ENCODE data around the gene SRSF7. TPM values are rescaled to one million over a fixed set of nuclear protein-coding genes. Genes with fewer than 3 reads are reported as not detected.
"Not testable (repeated sequence)": the region's sequence is repeated elsewhere in the genome, so short reads cannot be mapped to it uniquely, and the experiment has no call there.

The SRSF7 gene
- polyA plus RNA-seq, 5 donors, result 221 to 278 (median 232) TPM

DNA sequence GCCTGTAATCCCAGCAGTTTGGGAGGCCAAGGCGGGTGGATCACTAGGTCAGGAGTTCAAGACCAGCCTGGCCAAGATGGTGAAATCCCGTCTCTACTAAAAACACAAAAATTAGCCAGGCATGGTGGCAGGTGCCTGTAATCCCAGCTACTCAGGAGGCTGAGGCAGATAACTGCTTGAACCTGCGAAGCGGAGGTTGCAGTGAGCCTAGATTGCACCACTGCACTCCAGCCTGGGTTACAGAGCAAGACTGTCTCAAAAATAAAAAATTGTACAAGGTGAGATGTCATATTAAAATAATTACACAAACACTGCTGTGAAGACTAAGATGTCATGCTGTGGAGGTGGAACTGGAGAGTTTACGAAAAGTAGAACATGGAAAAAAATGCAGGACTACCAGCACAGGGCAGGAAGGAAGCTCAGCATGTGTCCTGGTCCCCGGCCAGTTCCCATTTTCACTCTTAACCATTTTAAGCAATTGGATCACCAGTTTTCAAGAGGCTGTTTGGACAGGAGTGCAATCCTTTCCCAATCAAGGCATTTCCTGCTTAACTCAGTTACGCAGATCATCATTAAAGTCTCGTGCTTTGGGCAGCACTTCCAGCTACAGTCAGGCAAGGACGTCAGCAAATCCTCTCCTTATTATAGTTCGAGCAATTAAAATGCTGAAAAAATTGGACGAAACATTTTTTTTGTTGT is 14.0 kb downstream of the SRSF7 start:
- DNase-seq, result not testable (repeated sequence)

DNA sequence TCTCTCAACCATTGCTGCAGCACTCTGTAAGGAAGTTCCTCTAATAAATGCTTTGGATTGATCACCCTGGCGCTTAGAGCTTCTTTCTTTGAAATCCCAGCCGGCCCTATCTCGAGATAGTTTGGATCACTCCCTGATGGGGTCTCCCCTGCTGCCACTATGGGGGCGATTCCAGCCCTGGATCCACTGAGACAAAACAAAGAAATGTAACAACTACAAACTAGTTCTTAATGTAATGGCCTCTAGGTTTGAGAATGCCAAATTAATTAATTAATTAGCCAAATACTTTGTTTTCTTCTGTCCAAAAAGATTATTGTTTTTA is 15.2 kb downstream of the SRSF7 start:
- DNase-seq, result no peak

DNA sequence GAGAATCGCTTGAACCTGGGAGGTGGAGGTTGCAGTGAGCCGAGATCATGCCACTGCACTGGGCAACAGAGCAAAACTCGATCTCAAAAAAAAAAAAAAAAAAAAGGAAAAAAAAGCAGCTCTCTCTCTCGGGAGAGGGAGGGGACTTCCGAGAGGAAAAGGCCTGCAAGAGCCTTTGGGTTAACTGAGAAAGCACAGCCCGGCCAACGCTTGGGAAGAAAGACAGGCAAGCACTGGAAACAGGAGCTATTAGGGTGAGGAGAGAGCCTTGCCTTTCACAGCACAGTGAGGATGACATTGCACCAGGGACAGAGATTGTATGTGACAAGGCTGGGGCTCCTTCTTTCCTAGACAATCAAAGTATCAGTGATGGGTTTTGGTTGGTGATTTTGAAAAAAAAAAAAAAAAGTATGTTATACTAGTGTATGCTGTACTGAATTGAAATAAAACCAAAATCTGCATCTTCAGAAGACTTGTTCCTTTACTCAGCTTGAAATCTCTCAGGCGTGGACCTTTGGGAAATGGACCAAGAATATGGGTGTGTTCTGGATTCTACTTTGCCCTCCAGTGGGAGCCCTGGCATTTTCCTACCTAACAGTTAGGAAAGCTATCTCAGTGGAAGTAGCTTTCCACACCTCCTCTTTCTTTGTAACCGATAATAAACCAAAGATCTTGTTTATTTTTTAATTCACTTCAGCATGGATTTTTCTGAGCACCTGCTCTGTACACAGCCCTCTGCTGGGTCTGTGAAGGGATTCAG is 16.7 kb downstream of the SRSF7 start:
- no peak for DNase-seq

DNA sequence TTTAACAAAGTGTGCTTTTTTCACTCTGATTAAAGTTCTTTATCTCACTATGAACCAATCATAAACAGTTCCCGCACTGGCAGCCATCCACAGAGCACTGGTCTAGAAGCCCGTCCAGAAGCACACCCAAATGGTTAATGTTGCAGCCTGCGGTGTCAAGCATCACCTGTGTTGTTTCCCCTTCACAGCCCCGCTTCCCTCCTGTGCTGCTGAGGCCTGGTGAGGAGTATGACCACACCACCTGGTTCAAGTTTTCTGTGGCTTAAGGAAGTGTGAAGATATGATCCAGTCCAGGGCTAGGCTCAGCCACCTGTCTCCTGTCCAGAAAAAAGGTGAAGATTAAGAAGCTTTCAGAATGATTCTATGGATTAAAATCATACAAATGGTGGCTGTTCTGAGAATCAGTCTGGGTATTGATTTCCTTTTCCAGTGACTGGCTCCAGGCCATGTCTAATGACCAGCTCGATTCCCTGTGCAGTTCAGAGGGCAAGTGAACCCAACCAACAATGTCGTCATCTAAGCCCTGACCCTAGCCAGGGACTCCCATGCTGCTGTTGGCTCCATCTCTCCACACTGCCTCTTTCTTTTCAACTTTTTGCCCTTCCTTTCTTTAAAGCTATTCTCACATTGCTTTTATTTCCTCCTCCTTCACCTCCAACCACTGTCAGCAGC is 17.7 kb downstream of the SRSF7 start:
- DNase-seq, result no peak

DNA sequence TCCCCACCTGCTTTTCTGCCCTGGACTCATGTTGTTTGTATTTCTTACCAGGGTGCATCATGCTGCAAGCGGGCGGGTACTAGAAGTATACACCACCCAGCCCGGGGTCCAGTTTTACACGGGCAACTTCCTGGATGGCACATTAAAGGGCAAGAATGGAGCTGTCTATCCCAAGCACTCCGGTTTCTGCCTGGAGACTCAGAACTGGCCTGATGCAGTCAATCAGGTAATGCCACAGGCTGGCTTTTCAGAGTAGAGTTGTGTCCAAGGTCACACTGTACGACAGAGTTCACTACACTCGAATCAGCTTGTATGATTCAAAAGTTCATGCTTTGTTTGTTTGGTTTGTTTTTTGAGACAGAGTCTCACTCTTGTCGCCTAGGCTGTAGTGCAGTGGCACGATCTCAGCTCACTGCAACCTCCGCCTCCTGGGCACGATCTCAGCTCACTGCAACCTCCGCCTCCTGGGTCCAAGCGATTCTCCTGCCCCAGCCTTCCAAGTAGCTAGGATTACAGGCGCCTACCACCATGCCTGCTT is 19.4 kb downstream of the SRSF7 start:
- DNase-seq, result no peak

DNA sequence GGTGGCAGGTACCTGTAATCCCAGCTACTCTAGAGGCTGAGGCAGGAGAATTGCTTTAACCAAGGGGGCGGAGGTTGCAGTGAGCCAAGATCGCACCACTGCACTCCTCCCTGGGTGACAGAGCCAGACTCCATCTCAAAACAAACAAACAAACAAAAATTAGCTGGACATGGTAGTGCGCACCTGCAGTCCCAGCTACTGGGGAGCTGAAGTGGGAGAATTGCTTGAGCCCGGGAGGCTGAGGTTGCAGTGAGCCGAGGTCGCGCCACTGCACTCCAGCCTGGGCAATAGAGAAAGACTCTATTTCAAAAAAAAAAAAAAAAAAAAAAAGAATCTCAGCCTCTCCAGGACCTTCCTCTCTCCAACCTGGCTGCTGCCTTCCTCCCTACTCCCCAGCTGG is 20.1 kb downstream of the SRSF7 start:
- no peak for DNase-seq

DNA sequence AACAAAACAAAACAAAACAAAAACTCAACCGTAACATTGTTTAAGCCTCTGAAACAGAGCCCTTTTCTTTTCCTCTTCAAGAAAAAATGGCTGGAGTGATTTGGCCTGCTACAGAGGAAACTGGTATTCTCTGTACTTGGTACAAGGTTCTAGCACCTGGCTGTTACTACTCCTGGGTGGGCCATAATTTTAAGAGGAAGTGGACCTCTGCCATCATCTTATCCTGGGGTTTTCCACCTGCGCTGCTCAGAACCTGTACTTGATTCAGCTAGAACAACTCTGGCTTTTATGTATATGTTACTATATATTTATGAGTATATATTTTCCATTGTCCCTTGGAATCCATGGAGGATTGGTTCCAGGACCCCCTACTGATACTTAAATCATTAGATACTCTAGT is 22.5 kb downstream of the SRSF7 start:
- DNase-seq, result no peak

DNA sequence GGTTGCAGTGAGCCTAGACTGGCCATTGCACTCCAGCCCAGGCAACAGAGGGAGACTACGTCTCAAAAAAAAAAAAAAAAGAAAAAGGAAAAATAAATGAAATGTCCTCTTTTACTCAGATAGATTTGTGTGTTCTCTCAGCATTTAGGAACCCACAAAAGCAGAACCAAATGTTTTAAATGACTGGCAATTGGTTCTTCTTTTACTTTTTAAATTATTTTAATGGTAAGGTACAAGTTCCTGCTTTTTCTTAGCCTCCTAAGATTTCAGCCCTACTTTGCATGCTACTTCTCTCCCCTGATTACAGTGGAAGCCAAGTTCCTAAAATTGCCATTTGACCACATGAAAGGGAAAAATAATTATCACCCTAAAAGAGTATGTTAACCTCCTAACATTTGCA is 23.5 kb downstream of the SRSF7 start:
- no peak for DNase-seq

DNA sequence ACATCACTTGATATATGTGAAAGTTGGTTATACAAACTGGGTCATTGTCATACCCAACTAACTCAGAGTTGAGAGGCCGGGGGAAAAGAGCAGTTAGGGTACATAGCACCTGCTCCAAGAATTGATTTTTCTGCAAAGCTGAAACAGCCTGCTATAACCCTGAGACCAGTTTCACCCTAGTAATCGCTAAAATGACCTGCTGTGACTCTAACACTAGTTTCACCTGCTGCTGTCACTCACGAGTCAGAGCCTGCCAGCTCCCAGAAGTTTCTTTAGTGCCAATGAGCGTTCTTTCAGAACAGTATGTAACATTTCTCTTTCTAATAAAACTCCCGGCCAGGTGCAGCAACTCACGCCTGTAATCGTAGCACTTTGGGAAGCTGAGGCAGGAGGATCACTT is 28.0 kb downstream of the SRSF7 start:
- no peak for DNase-seq

DNA sequence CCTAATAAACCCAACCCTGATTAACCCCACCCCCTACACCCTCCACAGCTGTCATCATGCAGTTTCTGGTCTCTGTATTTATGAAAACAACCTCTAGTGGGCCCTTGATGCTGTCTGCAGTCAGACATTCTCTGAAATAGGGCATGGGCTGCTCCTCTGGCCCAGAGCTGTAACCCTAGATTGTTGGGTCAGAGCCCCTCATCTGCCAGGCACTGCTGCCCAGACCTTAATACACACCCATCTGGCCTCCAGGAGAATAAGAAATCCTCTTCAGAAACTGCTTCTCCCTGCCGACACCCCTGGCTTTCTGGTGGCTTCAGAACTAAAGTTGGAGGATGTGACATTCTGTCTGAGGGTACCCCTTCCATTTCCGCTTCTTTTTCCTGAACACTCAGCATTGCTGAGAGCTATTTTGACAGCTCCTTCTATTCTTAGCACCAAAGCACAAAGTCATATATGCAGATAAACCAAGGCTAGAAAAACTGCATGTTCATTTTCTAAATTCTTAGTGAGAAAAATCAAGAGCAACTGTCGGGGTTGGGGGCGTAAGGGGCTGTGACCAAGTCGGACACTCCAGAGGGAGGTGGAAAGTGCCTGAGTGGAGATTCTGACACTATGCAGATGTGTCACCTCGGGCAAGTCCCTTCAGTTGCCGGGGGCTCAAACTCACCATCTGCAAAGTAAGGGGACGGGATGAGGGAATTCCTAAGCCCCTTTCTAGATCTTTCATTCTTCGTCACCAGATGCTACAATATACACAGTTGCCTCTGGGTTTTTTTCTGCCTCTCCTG is 28.7 kb downstream of the SRSF7 start:
- DNase-seq, result no peak

DNA sequence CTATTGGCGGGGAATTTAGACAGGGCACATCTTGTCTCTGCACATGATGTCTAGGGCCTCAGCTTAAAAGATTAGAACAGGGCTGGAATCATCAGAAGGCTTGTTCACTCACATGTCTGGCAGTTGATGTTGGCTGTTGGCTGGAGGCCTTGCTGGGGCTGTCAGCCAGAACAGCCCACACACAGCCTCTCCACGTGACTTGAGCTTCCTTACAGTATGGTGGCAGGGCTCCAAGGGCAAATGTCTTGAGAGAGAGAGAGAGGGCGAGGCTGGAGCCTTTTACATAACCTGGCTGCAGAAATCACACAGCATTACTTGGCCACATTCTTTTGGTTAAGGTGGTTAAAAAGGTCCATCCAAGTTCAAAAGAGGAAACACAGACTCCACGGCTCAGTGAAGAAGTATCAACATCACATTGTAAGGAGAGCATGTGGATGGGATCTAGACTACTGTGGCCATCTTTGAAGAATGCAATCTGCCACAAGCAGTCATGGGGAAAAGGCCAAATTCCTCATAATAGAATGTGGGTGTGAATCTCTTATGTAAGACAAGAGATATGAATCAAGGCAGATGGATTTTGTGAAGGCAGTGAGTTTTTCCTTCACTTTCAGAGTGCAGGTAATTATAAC is 30.4 kb downstream of the SRSF7 start:
- peak; percentile 89 to 92 for DNase-seq

DNA sequence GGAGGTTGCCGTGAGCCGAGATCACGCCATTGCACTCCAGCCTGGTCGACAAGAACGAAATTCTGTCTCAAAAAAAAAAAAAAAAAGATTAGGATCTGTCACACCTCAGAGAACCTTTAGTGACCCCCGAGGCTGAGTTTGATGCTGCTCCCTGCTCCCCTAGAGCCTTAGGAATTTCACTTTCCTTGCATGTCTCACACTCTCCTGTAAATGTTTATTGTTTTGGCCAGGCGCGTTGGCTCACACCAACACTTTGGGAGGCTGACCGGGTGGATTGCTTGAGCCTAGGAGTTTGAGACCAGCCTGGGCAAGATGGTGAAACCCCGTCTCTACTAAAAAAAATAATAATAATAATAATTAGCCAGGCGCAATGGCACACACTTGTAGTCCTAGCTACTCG is 31.5 kb downstream of the SRSF7 start:
- DNase-seq, result no peak

DNA sequence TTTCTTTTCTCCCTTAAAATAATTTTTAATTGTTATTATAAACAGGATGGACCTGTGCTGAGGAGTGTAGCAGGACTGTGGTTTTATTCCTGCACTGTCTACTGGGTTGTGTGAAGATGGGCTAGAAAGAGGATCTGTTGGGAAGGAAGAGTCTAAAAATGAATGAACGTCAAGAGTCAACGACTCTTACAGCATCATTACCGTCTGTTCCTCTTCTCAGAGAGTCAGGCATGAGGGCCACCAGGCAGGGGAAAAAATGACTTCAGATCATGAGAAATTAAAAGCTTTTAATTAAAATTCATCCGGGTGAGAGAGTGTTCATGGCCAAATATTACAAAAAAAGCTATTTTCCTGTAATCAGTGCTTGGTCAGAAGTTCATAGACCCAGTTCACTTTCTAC is 32.6 kb downstream of the SRSF7 start:
- no peak for DNase-seq

DNA sequence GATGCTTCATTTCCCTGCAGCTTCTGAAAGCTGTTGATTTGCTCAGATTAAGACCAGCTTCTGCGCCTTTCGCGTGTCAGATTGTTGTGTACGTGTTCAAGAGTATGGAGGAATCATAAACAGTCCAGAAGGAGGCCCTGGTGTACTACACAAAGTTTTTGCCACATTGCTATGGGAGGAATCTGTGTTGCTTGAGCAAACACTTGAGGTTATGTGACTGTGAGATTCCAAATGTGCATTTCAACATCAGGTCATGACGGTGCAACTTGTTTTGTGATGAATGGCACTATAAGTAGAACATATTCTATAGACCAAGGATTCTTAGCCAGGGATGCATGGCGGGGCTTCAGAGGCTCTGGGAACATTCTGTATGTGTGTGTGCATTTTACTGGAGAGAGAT is 35.0 kb downstream of the SRSF7 start:
- DNase-seq, result no peak

DNA sequence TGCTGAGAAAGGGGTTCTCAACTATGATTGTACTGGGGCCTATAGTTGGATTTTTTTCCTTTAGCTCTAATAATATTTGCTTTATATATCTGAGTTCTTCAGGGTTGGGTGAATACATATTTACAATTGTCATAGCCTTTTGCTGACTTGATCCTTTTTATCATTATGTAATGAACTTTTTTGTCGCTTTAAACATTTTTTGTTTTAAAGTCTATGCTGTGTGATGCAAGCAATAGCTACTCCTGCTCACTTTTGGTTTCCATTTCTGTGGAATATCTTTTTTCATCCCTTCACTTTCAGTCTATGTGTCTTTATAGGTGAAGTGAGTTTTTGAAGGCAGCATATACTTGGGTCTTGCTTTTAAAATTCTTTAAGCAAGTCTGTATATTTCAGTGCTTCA is 36.2 kb downstream of the SRSF7 start:
- DNase-seq, result not testable (repeated sequence)

DNA sequence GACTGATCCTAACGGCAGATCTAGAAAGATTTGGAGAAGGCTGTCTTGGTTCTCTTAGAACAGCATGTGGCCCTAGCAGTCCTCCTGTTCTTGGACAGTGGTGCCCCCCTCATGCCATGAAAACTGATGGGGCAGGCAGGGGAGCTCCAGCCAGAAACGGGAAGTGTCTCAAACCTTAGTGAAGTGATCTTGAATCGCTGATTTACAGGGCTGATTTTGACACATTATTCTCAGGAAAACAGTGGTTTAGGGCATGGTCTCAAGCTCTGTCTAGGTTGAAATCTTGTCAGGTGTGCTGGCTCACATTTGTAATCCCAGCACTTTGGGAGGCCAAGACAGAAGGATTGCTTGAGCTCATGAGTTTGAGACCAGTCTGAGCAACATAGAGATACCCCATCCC is 37.8 kb downstream of the SRSF7 start:
- DNase-seq, result no peak

DNA sequence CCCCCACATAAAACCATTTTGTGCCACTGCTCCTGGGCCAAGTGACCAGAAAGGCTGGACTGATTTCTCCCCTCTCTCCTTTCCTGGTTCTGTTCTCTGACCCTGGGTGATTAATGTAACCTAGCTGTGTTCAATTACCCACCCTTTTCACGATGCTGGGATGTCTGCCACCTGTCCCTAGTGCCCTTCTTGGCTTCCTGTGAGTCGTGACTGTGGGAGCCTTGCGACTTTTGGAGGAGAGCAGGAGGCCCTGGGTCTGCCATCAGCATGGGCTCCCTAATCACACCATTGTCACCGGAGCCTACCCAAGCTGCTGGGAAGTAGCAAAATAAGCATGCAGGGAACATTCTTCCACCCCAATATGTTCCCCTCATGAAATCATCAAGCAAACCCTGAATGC is 38.3 kb downstream of the SRSF7 start:
- no peak for DNase-seq

DNA sequence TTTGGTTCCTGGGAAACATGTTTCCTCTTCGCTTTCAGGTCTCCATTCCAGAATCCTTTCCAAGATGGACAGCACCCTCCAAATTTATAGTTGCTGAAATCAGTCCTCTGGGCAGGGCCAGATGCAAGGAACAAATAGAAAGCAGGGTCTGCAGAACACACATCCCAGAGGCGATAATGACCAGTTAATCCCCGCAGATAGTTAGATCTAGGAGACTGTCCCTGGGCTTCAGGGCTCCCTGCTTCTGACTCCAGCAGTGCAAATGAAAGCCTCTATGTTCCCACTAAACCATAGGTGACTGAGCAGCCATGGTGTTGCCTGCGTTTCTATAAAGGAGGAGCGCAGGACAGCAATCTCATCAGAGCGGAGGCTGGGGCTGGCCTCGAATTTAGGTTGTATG is 38.7 kb downstream of the SRSF7 start:
- no peak for DNase-seq

DNA sequence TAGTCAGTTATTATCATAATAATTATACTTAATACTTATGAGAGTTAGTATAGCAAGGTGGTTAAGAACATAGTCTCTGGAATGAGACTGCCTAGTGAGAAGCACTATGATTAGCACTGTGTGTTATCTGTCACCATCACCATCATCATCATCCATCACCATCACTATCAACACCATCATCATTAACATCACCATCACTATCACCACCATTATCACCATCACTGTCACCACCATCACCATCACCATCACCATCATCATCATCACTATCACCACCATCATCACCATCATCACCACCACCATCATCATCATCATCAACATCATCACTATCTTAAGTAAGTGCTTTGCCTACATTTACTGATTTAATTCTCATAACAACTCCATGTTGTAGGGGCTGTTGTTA is 39.6 kb downstream of the SRSF7 start:
- no peak for DNase-seq

DNA sequence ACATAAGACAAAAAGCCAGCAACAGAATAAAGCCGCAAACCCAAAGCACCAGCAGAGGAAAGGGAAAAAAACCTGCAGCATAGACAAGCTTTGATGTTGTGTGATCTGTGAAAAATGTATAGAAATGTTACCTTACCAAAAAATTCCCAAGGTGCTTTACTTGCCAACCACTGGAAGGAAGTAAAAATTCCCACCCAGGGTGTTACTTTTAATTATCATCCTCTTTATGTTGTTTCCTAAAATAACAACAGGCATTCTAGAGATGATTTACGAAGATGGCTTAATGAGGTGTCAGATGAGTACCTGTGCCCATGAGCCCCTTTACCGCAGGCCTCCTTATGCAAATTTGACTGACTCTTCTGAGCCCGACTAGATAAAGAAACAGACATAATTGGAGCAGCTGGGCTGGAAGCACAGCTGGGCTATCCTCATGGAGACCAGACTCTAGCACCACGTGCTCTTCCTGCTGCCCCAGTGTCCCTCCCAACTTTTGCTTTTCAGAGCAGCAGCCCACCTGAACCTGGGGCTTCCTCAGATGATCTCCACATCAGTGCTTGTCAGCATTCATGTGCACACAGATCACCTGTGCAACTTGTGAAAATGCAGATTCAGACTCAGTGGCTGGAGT is 41.5 kb downstream of the SRSF7 start:
- no peak for DNase-seq

DNA sequence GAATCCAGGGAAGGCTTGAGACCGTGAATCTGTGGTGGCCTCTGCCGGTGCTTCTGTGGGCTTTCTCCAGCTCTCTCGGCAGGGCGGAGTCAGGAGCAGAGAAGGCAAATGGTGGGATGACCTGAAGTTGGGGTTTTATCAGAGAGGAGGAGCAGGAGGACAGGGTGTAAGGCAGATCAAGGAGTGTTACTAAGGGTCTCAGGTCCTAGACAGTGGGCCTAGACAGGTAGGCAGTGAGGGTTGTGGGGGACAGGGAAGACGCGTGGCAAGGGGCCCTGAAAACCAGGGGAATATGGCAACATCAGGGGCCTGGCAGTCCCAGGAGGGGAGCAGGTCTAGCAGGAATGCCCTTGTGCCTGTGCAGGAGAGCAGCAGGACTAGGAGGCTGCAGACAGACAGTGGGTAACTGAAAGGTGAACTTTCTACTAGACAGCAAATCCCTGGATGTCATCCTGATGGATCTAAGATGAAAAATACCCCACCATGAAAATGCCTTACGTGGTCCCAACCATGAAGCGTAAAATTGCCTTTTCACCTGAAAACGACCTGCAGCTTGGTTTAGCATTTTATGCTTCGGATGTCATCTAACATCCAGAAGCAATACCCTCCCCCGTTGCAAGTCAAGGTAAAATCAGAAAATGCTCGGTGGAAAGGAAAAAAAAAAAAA is 42.1 kb downstream of the SRSF7 start:
- no peak for DNase-seq
